Right lung (tissue), 10 donors: ENCODE data around the gene RFFL. TPM values are rescaled to one million over a fixed set of nuclear protein-coding genes. Genes with fewer than 3 reads are reported as not detected.
"Not testable (repeated sequence)": the region's sequence is repeated elsewhere in the genome, so short reads cannot be mapped to it uniquely, and the experiment has no call there.

Source experiments
- DNase-seq, 2 donors: peaks; one replicate each; pipeline ENCODE4 v3.0.0-alpha.2; 2013
- long read RNA-seq, 8 donors: transcript quantifications; one replicate each; lab custom pipeline, GENCODE V29; 2026
- polyA plus RNA-seq, 5 donors: library from polyadenylated mRNA; unstranded; fragments of 120-200 nt; gene quantifications; one replicate each; pipeline versions ENCODE4 v1.2.1 to v1.2.3, GENCODE V29; 2013; ENCODE audit warnings: inconsistent platforms in 1 of 5, low replicate concordance in 1 of 5; ENCODE audit not compliant: insufficient read length in 5 of 5, insufficient read depth in 1 of 5

RFFL gene, protein sequence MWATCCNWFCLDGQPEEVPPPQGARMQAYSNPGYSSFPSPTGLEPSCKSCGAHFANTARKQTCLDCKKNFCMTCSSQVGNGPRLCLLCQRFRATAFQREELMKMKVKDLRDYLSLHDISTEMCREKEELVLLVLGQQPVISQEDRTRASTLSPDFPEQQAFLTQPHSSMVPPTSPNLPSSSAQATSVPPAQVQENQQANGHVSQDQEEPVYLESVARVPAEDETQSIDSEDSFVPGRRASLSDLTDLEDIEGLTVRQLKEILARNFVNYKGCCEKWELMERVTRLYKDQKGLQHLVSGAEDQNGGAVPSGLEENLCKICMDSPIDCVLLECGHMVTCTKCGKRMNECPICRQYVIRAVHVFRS
- polyA plus RNA-seq: 10 to 100 TPM; 19.4 to 22.4 (median 21.0) TPM
- long read RNA-seq, donor 1, full-length matches to known transcripts: 2 of 2 reads
- long read RNA-seq, donor 1, partial matches to known transcripts: 0 of 2 reads
- long read RNA-seq, donor 1, other reads (novel, unspliced or antisense): 0 of 2 reads
- long read RNA-seq, donor 2: 0 reads
- long read RNA-seq, donor 3, partial matches to known transcripts: 13 of 13 reads
- long read RNA-seq, donor 3, other reads (novel, unspliced or antisense): 0 of 13 reads
- long read RNA-seq, donor 4: 0 reads
- long read RNA-seq, donor 5, full-length matches to known transcripts: 1 of 1 reads
- long read RNA-seq, donor 5, partial matches to known transcripts: 0 of 1 reads
- long read RNA-seq, donor 5, other reads (novel, unspliced or antisense): 0 of 1 reads
- long read RNA-seq, donor 6, full-length matches to known transcripts: 3 of 3 reads
- long read RNA-seq, donor 6, partial matches to known transcripts: 0 of 3 reads
- long read RNA-seq, donor 6, other reads (novel, unspliced or antisense): 0 of 3 reads
- long read RNA-seq, donor 7, full-length matches to known transcripts: 2 of 2 reads
- long read RNA-seq, donor 7, partial matches to known transcripts: 0 of 2 reads
- long read RNA-seq, donor 7, other reads (novel, unspliced or antisense): 0 of 2 reads
- long read RNA-seq, donor 8: 0 reads

DNA sequence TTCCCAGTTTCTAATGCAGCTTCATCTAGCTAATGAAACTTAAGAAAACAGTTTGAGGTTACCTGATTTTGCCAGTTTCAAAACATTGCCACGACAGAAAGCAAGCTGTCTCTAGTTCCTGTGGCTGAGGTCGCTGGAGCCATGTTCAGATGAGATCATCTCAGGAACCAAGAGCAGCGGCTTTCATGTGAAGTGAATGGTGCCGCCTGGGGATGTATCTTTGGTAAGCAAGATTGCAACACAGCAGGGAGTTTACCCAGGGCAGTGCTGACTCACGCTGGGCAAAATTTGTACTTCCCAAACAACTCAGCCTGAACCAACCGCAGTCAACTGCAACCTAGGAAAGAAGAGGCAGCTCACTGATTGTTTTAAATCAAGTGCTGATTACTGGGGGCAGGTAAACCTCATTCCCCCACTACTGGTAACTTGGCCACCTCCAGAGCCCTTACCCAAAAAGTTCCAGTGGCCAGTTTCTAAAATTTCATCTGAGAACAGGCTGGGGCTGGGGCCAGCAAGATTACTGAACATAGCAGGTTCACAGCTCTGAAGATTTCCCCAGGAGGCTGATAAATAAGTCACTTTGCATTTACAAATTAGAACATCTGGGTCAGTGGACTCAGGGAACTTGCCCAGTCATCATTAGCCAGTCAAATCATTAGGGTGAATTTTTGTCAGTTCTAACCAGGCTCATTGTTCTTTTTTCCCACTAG is at the start of gene RFFL:
Gene RFFL (minus strand): TSS at position 194 of the 710 bp plus-strand sequence. CDS start 37,154 bp downstream, outside the sequence.
- DNase-seq: peak; percentile 60 to 70

DNA sequence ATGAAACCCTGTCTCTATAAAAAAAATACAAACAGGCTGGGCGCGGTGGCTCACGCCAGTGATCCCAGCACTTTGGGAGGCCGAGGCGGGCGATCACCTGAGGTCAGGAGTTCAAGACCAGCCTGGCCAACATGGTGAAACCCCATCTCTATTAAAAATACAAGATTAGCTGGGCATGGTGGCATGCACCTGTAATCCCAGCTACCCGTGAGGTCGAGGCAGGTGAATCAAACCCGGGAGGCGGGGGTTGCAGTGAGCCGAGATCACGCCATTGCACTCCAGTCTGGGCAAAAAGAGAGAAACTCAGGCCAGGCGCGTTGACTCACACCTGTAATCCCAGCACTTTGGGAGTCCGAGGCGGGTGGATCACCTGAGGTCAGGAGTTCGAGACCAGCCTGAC is 47.3 kb upstream of the RFFL start:
- DNase-seq: not testable (repeated sequence)

DNA sequence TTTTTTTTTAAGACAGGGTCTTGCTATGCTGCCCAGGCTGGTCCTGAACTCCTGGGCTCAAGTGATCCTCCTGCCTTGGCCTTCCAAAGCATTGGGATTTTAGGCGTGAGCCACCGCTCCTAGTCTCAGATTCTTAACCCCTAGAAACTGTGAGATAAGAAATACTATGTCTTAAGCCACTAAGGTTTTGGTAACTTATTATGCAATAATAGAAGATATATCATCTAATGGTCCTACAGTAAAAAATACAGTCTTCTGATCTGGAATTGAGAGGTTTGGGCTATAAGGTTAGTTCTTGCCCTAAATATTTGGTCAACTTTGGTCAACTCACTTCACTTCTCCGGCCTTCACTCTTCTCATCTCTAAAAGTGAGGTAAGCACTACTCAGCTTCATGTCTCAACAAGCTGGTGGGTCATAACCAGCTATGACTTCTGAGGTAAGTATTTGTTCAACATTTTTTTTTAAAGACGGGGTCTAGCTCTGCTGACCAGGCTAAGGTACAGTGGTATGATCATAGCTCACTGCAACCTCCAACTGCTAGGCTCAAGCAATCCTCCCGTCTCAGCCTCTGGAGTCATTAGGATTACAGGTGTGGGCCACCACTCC is 41.4 kb upstream of the RFFL start:
- no peak for DNase-seq

DNA sequence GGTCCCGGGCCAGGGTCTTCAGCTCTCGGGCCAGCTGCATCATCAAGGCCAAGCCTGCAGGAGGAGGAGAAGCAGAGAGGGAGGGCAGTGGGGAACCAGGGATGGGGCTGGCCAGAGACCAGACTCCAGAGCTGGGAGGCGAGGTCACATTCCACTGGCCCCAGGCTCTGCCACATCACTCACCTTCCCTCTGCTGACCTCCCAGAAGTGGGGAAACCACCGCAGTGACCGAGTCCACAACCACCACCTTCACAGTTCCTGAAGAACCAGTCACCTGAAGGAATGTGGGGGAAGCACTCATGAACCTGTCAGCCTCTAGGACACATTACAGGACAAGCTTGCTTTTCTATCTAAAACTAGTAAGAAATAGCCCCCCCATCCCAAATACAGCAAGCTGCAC is 39.8 kb upstream of the RFFL start:
- DNase-seq: no peak

DNA sequence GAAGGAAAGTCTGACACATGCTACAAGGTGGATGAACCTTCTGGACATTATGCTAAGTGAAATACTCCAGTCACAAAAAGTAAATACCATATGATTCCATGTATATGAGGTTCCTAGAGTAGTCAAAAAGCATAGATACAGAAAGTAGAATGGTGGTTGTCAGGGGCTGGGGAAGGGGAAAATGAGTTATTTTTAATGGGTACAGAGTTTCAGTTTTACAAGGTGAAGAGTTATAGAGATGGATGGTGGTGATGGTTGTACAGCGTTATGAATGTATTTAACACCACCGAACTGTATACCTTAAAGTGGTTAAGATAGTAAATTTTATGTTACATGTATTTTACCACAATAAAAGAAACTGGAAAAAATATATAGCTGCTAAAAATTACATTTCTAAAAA is 38.2 kb upstream of the RFFL start:
- no peak for DNase-seq

DNA sequence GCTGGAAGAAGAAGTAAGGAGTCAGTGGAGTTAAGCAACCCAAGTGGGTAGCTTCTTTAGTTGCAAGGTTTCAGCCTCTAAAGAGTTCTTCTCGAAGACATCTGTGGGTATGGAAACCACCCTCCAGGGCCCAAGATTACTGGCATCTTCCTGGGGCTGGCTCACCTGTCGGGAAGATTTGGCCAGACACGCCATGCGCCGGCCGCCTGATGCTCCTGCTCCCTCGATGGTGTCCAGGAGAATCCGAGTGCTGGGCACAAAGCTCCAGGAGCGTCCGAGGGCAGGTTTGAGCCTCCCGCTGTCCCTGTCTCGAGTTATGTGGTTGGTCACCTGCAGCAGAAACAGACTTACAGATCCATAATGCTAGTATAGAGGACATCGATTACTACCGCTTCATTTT is 37.5 kb upstream of the RFFL start:
- DNase-seq: no peak

DNA sequence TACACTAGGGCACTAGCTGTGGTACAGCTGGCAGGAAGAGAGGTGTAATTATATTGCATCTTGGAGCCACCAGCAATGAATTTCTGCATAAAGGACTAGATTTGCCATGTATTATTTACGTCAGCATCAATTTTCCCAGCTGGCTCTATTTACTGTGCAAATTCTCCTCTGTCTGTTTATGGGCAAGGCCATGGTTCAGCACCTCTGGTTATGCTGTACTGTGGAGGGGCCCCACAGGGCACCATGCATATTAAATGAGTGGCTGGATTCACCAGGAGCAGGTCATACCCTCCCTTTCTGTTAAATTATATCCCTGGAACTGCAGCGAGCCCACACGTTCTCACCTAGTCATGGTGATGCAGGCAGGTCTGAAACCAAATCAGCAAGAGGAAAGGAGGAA is 36.4 kb upstream of the RFFL start:
- no peak for DNase-seq

DNA sequence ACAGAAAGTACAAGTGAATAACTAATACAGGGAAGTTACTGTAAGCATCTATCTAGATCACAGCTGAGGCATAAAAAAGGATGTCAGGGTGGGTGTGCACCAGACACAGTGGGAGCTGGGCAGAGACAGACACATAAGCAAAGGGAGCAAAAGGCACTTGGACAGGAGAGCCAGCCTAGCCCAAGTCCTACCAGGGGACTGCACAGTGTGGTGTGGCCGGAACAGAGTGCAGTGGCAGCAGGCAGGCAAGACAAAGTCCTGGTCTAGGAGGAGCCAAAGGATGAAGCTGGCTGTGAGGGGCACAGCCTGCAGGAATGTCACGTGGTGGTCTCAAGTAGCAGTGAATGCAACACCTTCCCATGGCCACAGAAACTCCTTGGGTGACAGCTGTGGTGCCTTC is 34.3 kb upstream of the RFFL start:
- no peak for DNase-seq

DNA sequence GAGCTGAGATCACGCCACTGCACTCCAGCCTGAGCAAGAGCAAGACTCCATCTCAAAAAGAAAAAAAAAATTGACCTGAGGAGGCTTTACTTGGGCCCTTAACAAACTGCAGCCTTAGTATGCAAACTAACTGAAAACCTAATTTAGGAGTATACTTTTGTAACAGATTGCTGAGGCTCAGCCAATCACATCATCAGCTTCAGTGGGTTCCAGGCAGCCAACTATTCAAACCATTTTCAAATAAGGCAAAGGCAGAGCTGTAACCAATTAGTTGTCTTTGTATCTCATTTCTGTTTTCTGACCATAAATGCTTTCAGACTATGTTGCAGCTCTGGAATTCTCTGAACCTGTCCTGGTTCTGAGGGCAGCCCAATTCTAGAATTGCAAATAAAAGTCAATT is 32.2 kb upstream of the RFFL start:
- DNase-seq: no peak

DNA sequence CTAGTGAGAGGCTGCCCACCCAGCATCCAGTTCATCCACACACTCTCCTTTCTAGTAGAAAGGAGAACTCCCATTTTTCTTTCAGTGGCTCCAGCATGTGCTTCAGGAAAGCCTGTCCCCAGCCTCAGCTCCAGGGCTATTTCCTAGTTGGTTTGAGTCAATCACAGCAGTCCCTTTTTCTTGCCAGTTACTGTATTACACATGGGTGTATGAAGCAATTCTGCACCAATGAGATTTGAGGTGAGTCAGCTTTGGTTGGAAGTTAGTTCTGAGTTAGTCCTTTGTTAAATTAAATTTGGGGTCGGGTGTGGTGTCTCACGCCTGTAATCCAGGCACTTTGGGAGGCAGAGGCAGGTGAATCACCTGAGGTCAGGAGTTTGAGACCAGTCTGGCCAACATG is 31.4 kb upstream of the RFFL start:
- DNase-seq: no peak

DNA sequence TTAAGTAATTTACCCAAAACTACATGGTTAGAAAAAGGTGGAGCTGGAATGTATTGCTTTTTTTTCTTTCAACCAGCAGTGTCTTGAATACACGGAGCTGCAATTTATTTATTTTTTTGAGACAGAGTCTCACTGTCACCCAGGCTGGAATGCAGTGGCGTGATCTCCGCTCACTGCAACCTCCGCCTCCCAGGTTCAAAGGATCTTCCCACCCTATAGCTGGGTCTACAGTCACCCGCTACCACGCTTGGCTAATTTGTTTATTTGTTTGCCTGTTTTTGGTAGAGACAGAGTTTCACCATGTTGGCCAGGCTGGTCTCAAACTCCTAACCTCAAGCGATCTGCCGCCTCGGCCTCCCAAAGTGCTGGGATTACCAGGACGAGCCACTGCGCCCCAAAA is 27.2 kb upstream of the RFFL start:
- not testable (repeated sequence) for DNase-seq

DNA sequence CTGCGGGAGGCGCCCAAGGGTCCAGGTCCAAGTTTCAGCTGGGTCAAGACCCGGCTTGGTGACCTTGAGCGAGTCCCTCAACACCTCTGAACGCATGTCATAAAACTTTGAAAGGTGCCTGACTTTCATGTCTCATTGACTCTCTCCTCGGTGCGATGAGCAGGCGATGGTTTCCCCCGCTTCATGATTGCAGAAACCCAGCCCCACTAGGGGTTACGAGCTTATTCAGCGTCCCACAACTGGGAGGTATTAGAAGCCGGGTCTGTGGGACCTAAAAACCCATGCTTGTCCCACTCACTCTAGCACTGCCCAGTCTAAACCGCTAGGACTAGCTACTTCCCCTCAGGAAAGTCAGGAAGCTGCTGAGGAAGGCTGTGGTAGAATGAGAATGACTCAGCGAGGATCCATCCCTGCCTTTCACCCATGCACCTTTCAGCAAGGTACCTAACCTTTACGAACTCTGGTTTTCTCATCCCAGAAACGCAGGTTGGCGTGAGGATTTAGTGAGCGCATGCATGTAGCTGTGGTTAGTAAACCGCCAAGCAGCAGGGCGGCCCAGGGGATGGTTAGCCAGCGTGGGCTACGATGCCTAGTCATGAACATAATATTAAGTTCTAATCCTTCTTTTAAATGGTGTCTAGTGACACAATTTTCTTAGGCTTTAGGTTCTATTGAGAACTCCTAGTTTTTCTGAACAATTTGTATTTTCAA is 26.2 kb upstream of the RFFL start:
- DNase-seq: peak in 1 of 2 donors; percentile 2

DNA sequence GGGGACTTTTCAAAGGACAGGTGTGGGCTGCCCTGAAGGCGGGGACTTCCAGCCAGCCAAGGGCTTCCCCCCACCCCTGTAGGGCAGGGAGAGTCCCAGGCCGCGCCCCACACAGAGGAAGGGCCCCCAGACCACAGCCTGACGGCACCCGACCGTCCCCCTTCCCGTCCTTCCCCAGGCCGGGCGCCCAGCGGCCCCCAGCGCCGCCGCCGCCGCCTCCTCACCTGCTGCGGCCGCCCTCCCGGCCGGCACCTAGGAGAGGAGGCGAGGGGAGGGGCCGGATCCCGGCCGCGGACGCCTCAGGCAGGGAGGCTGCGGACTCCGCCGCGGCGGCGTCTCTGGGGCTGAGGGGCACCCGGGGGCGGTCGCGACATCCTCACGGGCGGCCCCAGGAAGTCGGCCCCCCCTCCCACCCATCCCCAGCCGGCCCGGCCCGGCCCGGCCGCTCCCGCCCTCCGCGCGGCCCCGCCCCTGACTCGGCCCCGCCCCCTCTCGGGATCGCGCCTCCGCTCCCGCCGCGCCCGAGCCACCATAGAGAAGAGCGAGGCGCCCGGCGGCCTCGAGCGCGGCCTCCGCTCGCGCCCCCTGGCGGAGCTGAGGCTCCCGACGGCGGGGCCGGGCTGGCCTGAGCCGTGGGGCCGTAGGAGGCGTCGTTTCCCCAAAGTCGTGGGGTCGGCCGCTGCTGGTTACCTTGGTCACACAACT is 25.5 kb upstream of the RFFL start:
- peak; percentile 82 to 85 for DNase-seq

DNA sequence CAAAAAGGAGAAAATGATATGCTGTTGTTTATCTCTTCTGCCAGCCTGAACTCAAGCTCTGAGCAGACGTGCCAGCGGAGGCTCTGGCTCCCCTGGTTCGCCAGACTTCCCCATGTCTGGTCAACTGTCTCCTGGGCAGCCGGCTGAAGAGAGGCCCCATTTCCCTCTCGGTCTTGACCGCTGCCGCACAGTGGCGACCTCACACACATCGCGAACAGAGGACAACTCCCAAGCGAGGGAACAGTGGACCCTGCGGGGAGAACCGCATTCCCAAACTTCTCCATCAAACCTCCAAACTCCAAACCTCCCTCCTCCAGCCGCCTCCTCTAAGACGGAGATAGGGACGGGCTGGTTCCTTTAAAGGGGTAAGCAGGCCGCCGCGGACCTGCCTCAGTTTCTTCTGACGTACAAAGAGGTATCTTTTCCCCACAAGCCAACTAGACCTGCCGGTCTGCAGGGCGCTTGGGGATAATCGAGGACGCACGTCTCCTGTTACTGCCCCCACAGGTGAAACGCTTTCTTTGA is 24.9 kb upstream of the RFFL start:
- peak; percentile 47 to 52 for DNase-seq

DNA sequence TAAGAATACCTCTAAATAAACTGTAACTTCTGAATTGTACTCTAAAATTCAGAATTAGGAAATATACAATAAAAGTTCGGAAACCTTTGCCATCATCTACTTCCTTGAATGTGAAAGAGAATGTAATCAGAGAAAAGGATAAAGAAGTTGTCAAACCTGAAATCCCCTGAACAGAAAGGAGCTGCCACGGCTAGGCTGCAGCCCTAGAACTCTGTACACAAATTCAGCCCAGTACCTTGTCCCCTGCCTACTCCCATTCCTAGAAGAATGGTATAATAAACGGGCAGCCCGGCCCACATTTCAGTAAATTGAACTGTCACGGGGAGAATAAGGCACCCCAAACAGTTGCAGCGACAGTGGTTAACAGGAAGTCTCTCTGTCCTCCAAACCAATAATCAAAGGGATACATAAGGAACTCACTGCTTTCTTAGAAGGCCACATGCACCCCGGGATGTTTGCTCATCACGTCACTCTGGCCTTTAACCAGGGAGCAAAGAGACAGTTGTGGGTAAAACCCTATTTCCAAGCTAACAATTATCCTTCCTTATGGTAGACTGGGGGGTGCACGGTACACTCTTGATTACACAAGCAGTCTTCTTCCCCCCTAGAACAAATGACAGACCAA is 24.3 kb upstream of the RFFL start:
- DNase-seq: peak; percentile 15 to 27

DNA sequence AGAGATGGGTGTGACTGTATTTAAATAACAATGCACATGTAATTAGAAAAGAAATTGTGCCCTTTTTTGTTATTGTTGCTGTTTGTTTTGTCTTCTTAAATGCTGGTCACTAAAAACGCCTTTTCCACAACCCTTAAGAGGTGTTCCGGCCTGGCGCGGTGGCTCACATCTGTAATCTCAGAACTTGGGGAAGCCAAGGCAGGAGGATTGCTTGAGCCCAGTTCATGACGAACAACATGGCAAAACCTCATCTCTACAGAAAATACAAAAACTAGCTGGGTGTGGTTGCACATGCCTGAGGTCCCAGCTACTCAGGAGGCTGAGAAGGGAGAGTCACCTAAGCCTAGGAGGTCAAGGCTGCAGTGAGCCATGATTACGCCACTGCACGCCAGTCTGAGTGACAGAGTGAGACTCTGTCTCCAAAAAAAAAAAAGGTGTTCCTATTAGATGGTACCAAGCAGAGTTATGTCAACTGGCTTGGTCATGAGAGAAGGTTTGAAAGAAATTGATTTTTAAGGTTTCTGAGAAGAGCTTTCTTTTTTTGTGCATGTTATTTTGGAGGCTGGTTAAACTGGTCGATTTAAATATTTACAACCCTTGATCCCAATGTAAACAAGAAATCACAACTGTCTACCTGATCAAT is 23.5 kb upstream of the RFFL start:
- DNase-seq: no peak

DNA sequence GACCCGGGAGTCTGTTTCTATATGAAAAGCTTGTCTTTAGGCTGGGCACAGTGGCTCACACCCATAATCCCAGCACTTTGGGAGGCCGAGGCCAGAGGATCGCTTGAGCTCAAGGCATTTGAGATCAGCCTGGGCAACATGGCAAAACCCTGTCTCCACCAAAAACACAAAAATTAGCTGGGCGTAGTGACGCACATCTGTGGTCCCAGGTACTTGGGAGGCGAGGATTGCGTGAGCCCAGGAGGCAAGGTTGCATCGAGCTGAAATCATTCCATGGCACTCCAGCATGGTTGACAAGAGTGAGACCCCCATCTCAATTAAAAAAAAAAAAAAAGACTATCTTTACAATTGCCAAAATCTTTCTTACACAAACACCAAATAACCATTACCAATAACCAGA is 22.7 kb upstream of the RFFL start:
- no peak for DNase-seq

DNA sequence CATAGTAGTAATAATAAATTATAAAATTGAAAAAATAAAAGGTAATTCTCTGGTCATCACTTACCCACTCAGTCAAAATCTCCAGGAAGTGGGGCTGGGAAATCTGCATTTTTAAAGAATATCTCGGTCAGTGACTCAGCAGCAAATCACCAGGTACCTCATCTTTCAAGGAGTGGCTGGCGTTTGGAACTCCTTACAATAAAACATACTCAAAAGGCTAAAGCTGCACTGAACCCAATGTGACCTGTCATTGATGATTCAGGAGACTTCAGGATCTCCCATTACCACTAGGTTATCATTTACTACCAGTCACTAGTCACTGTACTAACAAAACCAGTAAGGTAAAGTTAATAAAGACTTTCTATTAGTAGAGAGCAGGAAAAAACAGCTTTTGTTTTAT is 21.5 kb upstream of the RFFL start:
- DNase-seq: no peak

DNA sequence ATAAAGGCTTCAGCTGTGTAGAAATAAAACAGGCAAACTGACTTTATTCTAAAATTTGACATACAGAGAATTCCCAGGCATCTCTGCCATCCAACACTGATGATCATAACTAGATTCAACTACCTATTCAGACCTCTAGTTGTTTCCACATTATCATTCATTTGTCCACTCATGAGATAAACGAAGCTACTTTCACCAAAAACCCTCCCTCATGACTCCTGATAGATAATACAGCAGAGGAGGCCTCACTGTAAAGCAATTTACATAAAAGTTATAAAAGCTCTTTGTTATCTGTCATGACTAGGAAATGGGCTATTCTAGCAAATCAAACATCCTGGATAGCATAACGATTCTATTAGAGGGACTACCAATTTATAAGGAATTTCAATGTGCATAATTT is 19.6 kb upstream of the RFFL start:
- DNase-seq: no peak
